Prostate gland (tissue), 2 donors: Measurements from ENCODE around the gene AKAP13.

ENCODE experiments used
- CTCF ChIP-seq, 4 experiments: fragments of 200-600 bp in 2 of 4; fragments of 450-650 bp in 2 of 4; sonication (generic) in 2 of 4; IDR thresholded peaks; 1 replicate in 3 of 4; 2 replicates in 1 of 4; pipeline ENCODE4 v1.5.1; 2016 to 2019; ENCODE audit warnings: antibody characterized with exemption in 4 of 4, mild to moderate bottlenecking in 2 of 4, moderate library complexity in 2 of 4
- POLR2A ChIP-seq: fragments of 450-650 bp; IDR thresholded peaks from one replicate; pipeline ENCODE4 v1.6.1; 2016; ENCODE audit warnings: antibody characterized with exemption, mild to moderate bottlenecking
- POLR2AphosphoS5 ChIP-seq: sonication (generic); formaldehyde crosslinking; IDR thresholded peaks from one replicate; pipeline ENCODE4 v1.6.1; 2017; ENCODE audit warnings: antibody characterized with exemption

DNA sequence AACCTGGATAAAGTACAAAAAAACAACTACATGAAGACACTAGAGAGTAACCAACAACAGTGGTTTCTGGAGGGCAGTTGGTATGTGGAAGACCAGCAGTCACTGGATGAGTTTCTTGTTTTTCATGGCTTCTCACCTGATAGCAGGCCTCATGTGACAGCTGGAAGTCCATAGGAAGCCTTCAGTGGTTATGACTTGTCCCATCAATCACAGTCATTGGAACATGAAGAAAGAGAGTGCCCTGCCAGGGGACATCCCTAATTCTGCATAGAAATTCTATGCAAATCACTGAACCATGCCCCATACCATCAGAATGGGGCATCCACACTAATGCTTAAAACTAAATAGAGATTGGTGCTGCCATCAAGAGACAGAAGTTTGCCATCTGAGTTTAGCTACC is 81.6 kb downstream of the AKAP13 start:
- TF ChIP-seq CTCF (IDR thresholded peaks at IDR 0.05) (no peak), POLR2A (no peak), POLR2AphosphoS5 (no peak)
